ENCODE results near the gene MEIKIN.

Gene MEIKIN

DNA sequence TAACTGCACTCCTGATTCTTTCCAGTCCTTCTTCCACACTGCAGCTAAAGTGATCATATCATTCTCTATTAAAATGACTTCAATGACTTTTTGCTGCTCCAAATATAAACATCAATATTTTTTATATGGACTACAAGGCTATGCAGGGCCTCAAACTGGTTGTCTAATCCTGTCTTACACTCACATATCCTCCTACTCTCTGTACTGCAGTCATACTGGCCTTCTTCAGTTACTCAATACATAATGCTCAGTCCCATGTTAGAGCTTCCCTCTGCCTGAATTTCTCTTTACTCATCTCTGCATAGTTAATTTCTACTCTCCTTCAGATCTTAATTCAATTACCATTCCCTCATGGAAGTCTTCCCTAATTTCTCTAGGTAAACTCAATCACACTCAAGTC, 3.4 kb downstream of the MEIKIN start:
- TF ChIP-seq ZFX (IDR thresholded peaks at IDR 0.05): no peak
- TF ChIP-seq CTCF (conservative IDR thresholded peaks at IDR 0.05): no peak
- no peak overlapping the region for H3K27ac ChIP-seq

GRCh38 chr5:131939690-131940345, 5.6 kb downstream of the MEIKIN start:
- TF ChIP-seq ZFX (IDR thresholded peaks at IDR 0.05) (no peak), CTCF (conservative IDR thresholded peaks at IDR 0.05) (no peak)
- no peak overlapping the region for H3K27ac ChIP-seq

DNA sequence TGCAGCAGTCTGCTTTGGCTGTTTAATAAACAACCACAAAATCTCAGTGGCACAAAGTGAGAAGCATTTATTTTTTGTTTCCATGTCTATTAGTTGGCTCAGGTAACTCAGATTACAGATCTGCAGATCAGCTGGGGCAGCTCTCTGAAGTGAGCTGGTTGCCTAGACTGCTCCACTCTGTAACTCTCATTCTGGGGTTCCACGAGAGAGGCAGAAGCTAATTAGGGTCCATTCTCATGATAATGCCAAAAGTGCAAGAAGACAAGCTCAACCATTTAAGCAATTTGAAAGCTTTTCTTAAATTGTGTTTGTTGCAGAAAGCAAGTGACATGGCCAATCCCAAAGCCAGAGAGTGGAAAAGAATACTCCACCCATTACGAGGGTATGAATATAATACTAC, 13.2 kb downstream of the MEIKIN start:
- no peak for TF ChIP-seq CTCF (conservative IDR thresholded peaks at IDR 0.05)
- no peak for TF ChIP-seq ZFX (IDR thresholded peaks at IDR 0.05)

DNA sequence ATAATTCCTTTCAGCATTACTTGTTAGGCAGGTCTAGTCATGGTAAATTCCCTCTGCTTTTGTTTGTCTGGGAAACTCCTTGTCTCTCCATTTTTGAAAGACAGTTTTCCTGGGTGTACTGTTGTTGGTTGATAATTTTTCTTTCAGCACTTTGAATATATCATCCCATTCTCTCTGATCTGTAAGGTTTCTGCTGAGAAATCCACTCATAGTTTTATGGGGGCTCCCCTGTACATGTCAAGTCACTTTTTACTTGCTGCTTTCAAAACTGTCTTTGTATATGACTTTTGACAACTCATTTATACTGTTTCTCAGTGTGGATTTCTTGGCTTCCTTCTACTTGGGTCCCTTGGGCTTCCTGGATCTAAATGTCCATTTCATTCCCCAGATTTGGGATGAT, 16.5 kb downstream of the MEIKIN start:
- TF ChIP-seq ZFX (IDR thresholded peaks at IDR 0.05): no peak
- no peak overlapping the region for H3K27ac ChIP-seq

More for the DNA sequence above, 13.2 kb downstream of the MEIKIN start:
- H3K27ac ChIP-seq: no peak overlapping the region

DNA sequence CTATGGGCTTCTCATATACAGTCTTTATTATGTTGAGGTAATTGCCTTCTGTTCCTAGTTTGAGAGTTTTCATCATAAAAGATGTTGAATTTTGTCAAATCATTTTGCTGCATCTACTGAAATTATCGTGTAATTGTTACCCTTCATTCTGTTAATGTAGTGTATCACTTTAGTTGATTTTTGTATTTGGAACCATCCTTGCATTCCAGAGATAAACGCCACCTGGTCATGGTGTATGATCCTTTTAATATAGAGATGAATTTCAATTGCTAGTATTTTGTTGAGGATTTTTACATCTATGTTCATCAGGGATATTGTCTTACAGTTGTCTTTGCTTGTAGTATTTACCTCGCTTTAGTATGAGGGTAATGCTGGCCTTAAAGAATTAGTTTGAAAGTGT, 19.3 kb downstream of the MEIKIN start:
- TF ChIP-seq ZFX (IDR thresholded peaks at IDR 0.05): no peak
- no peak for TF ChIP-seq CTCF (conservative IDR thresholded peaks at IDR 0.05)
- no peak overlapping the region for H3K27ac ChIP-seq

- TF ChIP-seq CTCF (conservative IDR thresholded peaks at IDR 0.05) (no peak), ZFX (IDR thresholded peaks at IDR 0.05) (no peak)
Measured at GRCh38 chr5:131916481-131916880, 29.0 kb downstream of the MEIKIN start.

DNA sequence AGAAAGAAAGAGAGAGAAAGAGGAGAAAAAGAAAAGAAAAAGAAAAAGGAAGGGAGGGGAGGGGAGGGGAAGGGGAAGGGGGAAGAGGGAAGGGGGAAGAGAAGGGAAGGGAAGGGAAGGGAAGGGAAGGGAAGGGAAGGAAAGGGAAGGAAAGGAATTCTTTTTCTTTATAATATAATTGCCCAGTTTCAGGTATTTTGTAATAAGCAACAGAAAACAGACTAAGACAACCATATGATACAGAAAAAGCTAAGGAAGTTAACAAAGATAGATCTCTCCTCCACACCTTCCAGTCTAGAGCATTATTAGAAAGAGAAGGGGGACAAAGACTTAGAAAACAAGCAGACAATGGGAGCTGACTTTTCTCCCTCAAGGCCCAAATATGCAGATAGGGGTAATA, 31.0 kb downstream of the MEIKIN start:
- H3K27ac ChIP-seq: no peak overlapping the region
- no peak for TF ChIP-seq CTCF (conservative IDR thresholded peaks at IDR 0.05)

More at GRCh38 chr5:131916481-131916880, 29.0 kb downstream of the MEIKIN start:
- H3K27ac ChIP-seq: no peak overlapping the region

- TF ChIP-seq ZFX (IDR thresholded peaks at IDR 0.05): no peak
- no peak for TF ChIP-seq CTCF (conservative IDR thresholded peaks at IDR 0.05)
- H3K27ac ChIP-seq: no peak overlapping the region
Measured at GRCh38 chr5:131913603-131914002, 31.9 kb downstream of the MEIKIN start.
